GM12865 (cell line): ENCODE measurements around the gene C14orf93.
A peak's percentile ranks its signal among the peaks of the same experiment; 100 is the strongest.
"Not testable (repeated sequence)": the region's sequence is repeated elsewhere in the genome, so short reads cannot be mapped to it uniquely, and the experiment has no call there.

Experiments
- DNase-seq: peaks from one replicate; pipeline ENCODE4 v3.0.0; 2010; ENCODE audit warnings: low read depth
- H3K4me3 ChIP-seq: 2 replicates; pipeline ENCODE4 v1.5.1; 2011; ENCODE audit warnings: mild to moderate bottlenecking, low read depth, low read length, control low read depth
- TF ChIP-seq, protein P1 (sequence below): IDR thresholded peaks from 2 replicates; pipeline ENCODE4 v1.5.1; 2011; ENCODE audit warnings: low read length, control low read depth, low read depth, inconsistent platforms; ENCODE audit not compliant: insufficient read depth; ENCODE audit errors: missing control alignments

The C14orf93 gene

DNA sequence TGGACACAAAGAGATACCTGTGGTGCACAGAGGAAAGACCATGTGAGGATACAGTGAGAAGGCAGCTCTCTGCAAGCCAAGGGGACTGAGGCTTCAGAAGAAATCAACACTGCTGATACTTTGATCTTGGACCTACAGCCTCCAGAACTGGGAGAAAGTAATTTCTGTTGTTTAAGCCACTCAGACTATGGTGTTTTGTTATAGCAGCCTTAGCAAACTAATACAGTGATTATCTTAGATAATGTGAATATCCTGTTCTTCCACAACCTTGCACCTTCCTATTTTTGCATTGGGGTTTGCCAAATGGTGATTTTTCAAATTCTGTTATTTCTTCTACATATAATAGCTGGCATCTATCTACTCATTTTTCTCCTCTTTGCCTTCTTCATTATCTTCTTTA, 8.2 kb upstream of the C14orf93 start:
- no peak for DNase-seq
- TF ChIP-seq, protein P1, sequence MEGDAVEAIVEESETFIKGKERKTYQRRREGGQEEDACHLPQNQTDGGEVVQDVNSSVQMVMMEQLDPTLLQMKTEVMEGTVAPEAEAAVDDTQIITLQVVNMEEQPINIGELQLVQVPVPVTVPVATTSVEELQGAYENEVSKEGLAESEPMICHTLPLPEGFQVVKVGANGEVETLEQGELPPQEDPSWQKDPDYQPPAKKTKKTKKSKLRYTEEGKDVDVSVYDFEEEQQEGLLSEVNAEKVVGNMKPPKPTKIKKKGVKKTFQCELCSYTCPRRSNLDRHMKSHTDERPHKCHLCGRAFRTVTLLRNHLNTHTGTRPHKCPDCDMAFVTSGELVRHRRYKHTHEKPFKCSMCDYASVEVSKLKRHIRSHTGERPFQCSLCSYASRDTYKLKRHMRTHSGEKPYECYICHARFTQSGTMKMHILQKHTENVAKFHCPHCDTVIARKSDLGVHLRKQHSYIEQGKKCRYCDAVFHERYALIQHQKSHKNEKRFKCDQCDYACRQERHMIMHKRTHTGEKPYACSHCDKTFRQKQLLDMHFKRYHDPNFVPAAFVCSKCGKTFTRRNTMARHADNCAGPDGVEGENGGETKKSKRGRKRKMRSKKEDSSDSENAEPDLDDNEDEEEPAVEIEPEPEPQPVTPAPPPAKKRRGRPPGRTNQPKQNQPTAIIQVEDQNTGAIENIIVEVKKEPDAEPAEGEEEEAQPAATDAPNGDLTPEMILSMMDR: no peak
- H3K4me3 ChIP-seq: no peak overlapping the region

DNA sequence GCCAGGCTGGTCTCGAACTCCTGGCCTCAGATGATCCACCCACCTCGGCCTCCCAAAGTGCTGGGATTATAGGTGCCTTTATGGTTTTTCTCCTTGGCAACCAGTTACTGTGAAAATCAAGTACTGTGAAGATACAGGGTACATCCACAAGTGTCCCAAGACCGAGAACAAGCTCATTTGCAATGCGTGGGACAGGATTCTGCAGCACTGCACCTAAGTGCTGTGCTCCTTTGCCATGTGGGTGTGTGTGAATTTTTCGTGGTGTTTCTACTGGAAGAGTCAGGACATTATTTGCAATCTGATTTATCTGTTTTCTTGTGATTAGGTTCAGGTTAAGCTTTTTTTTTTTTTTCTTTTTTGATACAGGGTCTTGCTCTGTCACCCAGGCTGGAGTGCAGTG, 7.1 kb upstream of the C14orf93 start:
- H3K4me3 ChIP-seq: no peak overlapping the region
- no peak for DNase-seq
- TF ChIP-seq, protein P1: no peak

DNA sequence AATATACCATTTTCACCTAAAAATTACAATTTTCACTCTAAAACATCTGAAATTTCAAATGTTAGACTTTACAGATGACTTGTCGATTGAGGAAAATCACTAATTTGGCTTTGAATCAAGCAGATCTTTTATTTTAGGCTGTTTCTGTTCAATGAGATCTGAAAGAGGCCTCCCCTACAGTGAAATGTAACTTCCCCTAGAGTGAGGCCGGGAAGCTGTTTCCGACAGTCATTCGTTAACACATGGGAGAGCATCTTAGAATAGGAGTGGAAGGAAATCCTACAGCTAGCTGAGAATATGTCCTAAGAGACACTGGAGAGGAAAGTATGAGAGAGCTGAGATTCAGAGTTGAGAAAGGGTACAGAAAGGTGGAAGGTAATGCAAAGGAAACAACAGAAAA, 5.7 kb upstream of the C14orf93 start:
- DNase-seq: no peak
- no peak overlapping the region for H3K4me3 ChIP-seq
- TF ChIP-seq, protein P1: no peak

DNA sequence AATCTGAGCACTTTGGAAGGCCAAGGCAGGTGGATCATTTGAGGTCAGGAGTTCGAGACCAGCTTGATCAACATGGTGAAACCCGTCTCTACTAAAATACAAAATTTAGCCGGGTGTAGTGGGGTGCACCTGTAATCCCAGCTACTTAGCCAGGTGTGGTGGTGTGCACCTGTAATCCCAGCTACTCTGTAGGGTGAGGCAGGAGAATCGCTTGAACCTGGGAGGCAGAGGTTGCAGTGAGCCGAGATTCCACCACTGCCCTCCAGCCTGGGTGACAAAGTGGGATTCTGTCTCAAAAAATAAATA, 3.8 kb upstream of the C14orf93 start:
- not testable (repeated sequence) for DNase-seq, H3K4me3 ChIP-seq

DNA sequence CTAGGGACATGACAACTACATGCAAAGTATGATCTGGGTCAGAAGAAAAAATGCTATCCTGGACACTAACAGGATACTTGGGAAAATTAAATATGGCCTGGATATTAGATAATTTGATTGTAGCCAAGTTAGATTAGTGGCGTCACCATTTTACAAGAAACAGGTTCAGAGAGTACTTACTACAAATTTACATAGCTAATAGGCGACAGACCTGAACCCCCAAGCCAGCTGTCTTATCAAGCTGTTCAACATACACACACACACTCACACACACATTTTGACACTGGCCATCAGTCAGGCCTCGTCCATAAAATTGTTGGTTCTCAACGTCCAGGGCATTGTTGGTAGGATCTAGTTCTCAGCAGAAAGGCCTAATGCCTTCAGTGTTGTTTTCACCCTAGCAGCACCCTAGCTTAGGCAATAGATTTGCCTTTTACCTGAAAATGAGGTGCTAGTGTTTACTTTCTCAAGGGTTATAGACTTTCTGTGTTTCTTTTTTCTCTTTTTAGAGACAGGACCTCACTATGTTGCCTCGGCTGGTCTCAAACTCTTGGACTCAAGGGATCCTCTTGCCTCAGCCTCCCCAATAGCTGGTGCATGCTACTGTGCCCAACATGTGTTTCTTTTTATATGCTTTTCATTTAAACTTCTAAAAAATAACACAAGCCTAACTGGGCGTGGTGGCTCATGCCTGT, 3.3 kb upstream of the C14orf93 start:
- H3K4me3 ChIP-seq: no peak overlapping the region
- TF ChIP-seq, protein P1: no peak
- DNase-seq: no peak

DNA sequence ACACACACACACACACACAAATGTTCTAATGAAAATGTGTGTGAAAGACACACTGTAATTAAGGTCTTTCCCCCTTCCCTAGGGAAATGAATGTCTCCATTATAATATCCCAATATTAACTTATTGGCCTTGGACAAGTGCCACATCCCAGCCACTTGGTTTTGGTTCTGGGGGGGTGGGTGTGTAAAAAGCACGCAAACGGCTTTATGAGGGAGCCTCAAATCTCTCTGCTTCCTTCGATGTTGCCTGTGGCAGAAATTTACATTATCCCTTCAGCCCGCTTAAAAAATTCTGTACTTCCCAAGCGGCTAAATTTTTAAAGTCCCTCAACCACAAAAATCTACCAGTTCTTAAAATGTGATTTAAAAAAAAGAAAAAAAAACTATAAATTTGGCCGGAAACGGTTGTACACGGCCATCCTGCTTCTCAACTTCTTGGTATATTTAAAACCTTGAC, 432 bp downstream of the C14orf93 start:
- no peak for DNase-seq
- H3K4me3 ChIP-seq: peak overlapping the region; percentile 74
- TF ChIP-seq, protein P1: no peak

DNA sequence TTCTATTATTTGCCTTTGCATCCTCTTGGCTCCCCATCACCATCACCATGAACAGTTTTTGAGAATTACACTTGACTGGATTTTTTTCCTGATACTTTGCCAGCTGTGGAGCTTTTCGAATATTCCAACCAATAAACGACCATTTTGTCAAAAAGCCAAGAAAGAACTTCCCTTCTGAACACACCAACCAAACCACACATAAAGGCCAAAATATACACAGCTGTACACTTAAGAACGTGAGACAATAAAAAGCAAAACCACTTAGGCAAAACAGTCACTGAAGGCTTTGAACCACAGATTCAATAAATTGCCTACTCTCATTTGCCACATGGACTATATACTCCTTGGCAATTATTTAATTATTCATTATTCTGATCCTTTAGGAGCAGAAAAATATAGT, 1.1 kb downstream of the C14orf93 start:
- DNase-seq: peak; percentile 33

More for the DNA sequence above, 1.1 kb downstream of the C14orf93 start:
- peak overlapping the region; percentile 74 for H3K4me3 ChIP-seq
- TF ChIP-seq, protein P1: no peak
